Stomach (tissue), 9 donors: ENCODE data around the gene NPR2. TPM values are rescaled to one million over a fixed set of nuclear protein-coding genes. Genes with fewer than 3 reads are reported as not detected.

Experiments
- DNase-seq, 2 donors: peaks; one replicate each; pipeline versions ENCODE4 v3.0.0 to v3.0.0-alpha.2; 2013 to 2019
- H3K27ac ChIP-seq, 5 donors: fragments of 200-600 bp in 4 of 5; sonication (generic) in 4 of 5; one replicate each; pipeline ENCODE4 v1.5.1; 2013 to 2019; ENCODE audit warnings: mild to moderate bottlenecking in 1 of 5, moderate library complexity in 1 of 5
- H3K27me3 ChIP-seq, 3 donors: fragments of 200-600 bp; sonication (generic); one replicate each; pipeline ENCODE4 v1.5.1; 2017 to 2019; ENCODE audit warnings: mixed run types in 1 of 3
- H3K36me3 ChIP-seq, 4 donors: fragments of 200-600 bp; sonication (generic); 1 replicate in 3 of 4; 2 replicates in 1 of 4; pipeline ENCODE4 v1.5.1; 2016 to 2019
- H3K4me1 ChIP-seq, 4 donors: fragments of 200-600 bp; sonication (generic); one replicate each; pipeline ENCODE4 v1.5.1; 2016 to 2019
- H3K4me3 ChIP-seq, 4 donors: fragments of 200-600 bp; sonication (generic) in 3 of 4; one replicate each; pipeline ENCODE4 v1.5.1; 2016 to 2019; ENCODE audit warnings: mild to moderate bottlenecking in 1 of 4
- H3K9me3 ChIP-seq, 4 donors: fragments of 200-600 bp; sonication (generic); one replicate each; pipeline ENCODE4 v1.5.1; 2016 to 2019
- EP300 ChIP-seq: sonication (generic); formaldehyde crosslinking; IDR thresholded peaks from one replicate; pipeline ENCODE4 v1.6.1; 2017; ENCODE audit warnings: antibody characterized with exemption
- POLR2A ChIP-seq, 4 donors: fragments of 450-650 bp; IDR thresholded peaks; one replicate each; pipeline ENCODE4 v1.6.1; 2016; ENCODE audit warnings: antibody characterized with exemption in 4 of 4, control low read depth in 2 of 4, mild to moderate bottlenecking in 1 of 4, moderate library complexity in 1 of 4
- POLR2AphosphoS5 ChIP-seq, 3 donors: sonication (generic); formaldehyde crosslinking; IDR thresholded peaks; one replicate each; pipeline ENCODE4 v1.6.1; 2016; ENCODE audit warnings: antibody characterized with exemption in 3 of 3
- WGBS, 5 donors: extraction: QIAGEN DNeasy Blood & Tissue Kit in 3 of 5; methylation state at CpG; one replicate each; pipeline versions ENCODE4 v1.1.5 to v1.1.7; 2013 to 2018; 5-methylcytosine and 5-hydroxymethylcytosine counted together
- intact Hi-C: fragments of 100-400 bp; cut with DNase I; formaldehyde crosslinking; loops from one replicate; pipeline ENCODE4 v1.15.1; 2023; ENCODE audit warnings: low total_unique reads
- polyA plus RNA-seq, 3 donors: library from polyadenylated mRNA; stranded (reverse); fragments of 200-250 nt; gene quantifications; one replicate each; pipeline ENCODE4 v1.2.3, GENCODE V29; 2013
- total RNA-seq, 5 donors: library from RNA; depleted of rRNA; stranded (reverse); fragments of >200 nt; gene quantifications; one replicate each; pipeline versions ENCODE4 v1.1.0 to v1.2.3, GENCODE V29; 2014 to 2016
- TF ChIP-seq, protein P1 (sequence below), 7 experiments: fragments of 450-650 bp in 4 of 7; fragments of 200-600 bp in 3 of 7; sonication (generic) in 3 of 7; IDR thresholded peaks; one replicate each; pipeline ENCODE4 v1.5.1; 2016 to 2019; ENCODE audit warnings: antibody characterized with exemption in 7 of 7, control low read depth in 2 of 7, mild to moderate bottlenecking in 1 of 7
- donor health status: healthy with polysubstance abuse.
- donor health status: Bipolar disorder and iron deficiency.
- donor health status: healthy.

NPR2 gene
- total and polyA plus RNA-seq, 8 donors: 3.1 to 75.5 (median 9.7) TPM

DNA sequence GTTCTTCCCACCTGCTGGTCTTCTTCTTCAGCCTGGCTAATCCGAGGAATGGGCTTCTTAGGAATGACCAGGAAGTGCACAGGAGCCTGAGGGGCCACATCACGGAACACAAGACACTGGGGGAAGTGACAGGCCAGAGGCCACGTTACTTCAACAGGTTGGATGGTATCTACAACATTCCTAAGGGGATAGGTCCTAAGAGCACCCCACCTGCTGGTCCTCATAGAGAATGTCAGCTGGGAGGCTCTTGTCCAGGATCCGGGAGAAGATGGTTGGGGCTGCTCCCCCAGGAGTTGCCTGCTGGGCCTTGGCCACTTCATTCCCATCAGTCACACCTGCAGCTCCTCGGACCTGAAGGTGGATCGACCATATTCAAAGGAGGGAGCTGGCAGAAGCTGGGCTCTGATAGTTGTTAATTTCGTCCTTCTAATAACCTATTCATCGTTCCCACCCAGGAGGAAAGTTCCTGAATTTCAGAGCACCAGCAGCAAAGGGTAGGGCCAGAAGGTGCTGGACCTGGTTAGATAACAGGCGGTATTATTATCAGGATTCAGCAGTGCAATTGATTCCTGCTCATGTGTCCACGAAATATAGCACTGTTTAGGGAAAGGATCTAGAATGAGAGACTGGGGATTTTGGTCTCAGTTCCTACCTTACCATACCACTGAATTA is 22.2 kb downstream of the NPR2 start:
- Histone ChIP-seq H3K36me3 (peaks cover 6 to 20% (median 18%) of the 10 kb centered on the region in 4 donors), H3K27me3 (no peaks in the 10 kb centered on the region), H3K4me1 (peaks cover 24 to 41% (median 37%) of the 10 kb centered on the region in 4 donors), H3K9me3 (no peaks in the 10 kb centered on the region), H3K27ac (peak overlapping the region in 4 of 5 donors; percentile 97 to 99 (median 98)), H3K4me3 (peak overlapping the region; percentile 74 to 97 (median 85))
- peak in 1 of 2 donors; percentile 57 for DNase-seq
- 55 to 62% (median 59%) methylated on average over 10 of the region's 10 CpGs for WGBS, 5 donors
- no peak for TF ChIP-seq EP300
- TF ChIP-seq, protein P1, sequence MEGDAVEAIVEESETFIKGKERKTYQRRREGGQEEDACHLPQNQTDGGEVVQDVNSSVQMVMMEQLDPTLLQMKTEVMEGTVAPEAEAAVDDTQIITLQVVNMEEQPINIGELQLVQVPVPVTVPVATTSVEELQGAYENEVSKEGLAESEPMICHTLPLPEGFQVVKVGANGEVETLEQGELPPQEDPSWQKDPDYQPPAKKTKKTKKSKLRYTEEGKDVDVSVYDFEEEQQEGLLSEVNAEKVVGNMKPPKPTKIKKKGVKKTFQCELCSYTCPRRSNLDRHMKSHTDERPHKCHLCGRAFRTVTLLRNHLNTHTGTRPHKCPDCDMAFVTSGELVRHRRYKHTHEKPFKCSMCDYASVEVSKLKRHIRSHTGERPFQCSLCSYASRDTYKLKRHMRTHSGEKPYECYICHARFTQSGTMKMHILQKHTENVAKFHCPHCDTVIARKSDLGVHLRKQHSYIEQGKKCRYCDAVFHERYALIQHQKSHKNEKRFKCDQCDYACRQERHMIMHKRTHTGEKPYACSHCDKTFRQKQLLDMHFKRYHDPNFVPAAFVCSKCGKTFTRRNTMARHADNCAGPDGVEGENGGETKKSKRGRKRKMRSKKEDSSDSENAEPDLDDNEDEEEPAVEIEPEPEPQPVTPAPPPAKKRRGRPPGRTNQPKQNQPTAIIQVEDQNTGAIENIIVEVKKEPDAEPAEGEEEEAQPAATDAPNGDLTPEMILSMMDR (IDR thresholded peaks at IDR 0.05): peak in 1 of 7 experiments; percentile 17
- TF ChIP-seq POLR2AphosphoS5 (IDR thresholded peaks at IDR 0.05): no peak
- intact Hi-C loops: no loop called here

GRCh38 chr9:35814106-35814840 is 22.9 kb downstream of the NPR2 start:
- Histone ChIP-seq H3K9me3 (no peaks in the 10 kb centered on the region), H3K4me1 (peaks cover 24 to 41% (median 37%) of the 10 kb centered on the region in 4 donors), H3K27me3 (no peaks in the 10 kb centered on the region), H3K4me3 (peak overlapping the region; percentile 74 to 97 (median 85)), H3K36me3 (peaks cover 5 to 12% (median 11%) of the 10 kb centered on the region in 4 donors), H3K27ac (peak overlapping the region; percentile 97 to 99 (median 98))
- intact Hi-C loops: no loop called here
- DNase-seq: peak; percentile 74 to 87
- WGBS, 5 donors: 4 to 8% (median 5%) methylated on average over 18 to 29 of the region's 29 CpGs
- TF ChIP-seq POLR2A (IDR thresholded peaks at IDR 0.05): no peak
- no peak for TF ChIP-seq EP300
- TF ChIP-seq, protein P1 (IDR thresholded peaks at IDR 0.05): peak in 2 of 7 experiments; percentile 19 to 22
- TF ChIP-seq POLR2AphosphoS5 (IDR thresholded peaks at IDR 0.05): peak in 1 of 3 donors; percentile 16

DNA sequence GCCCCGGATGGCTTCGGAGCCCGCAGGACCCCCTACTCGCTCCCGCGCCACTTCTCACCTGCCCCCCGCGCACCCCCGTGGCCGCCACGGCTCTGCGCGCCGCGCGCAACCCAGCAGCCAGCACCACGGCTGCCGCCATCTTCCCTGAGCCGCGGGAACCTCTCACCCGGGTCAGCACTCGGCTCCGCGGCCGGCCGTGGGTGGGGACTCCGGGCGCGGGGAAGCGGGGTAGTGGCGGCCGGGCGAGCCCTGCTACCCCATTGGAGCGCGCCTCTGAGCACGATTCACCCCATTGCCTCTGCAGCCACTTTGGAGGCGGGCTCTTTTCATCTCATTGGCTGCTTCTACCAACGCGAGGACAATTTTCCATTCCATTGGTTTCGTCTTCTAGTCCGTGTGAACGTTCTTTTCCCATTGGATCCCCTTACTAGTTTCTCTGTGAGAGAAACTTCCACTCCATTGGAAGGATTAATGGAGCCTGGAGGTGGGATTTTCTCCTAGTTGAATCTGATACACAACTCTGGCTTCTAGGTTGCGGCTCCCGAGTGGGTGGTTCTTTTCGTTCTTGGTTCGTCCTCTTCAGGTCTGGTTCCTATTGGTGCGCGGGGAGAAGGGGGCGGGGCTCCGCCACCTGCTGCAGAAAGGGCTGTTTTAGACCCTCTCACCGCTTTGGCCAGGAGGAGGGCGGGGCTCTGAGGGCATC is 23.6 kb downstream of the NPR2 start, which contains the start of gene HINT2:
HINT2 (minus strand) TSS at position 202 of the 703 bp plus-strand sequence; CDS start at position 139, 63 bp downstream.
- intact Hi-C loops: no loop called here
- H3K4me3 ChIP-seq: peak within 1 kb of the TSS; percentile 74 to 97 (median 85)
- peak; percentile 97 to 99 for DNase-seq
- no peaks in the 10 kb centered on the region for H3K9me3 ChIP-seq
- peaks cover 0 to 5% (median 4%) of the 10 kb centered on the region in 4 donors for H3K36me3 ChIP-seq
- TF ChIP-seq POLR2AphosphoS5 (IDR thresholded peaks at IDR 0.05) (peak; percentile 68 to 96 (median 95)), POLR2A (IDR thresholded peaks at IDR 0.05) (peak in 1 of 4 donors; percentile 86), EP300 (no peak)
- H3K27ac ChIP-seq: peak within 1 kb of the TSS; percentile 97 to 99 (median 98)
- H3K4me1 ChIP-seq: peaks cover 24 to 41% (median 37%) of the 10 kb centered on the region in 4 donors
- WGBS, 5 donors: 0 to 1% (median 1%) methylated on average over 16 to 52 of the region's 52 CpGs
- H3K27me3 ChIP-seq: no peaks in the 10 kb centered on the region

DNA sequence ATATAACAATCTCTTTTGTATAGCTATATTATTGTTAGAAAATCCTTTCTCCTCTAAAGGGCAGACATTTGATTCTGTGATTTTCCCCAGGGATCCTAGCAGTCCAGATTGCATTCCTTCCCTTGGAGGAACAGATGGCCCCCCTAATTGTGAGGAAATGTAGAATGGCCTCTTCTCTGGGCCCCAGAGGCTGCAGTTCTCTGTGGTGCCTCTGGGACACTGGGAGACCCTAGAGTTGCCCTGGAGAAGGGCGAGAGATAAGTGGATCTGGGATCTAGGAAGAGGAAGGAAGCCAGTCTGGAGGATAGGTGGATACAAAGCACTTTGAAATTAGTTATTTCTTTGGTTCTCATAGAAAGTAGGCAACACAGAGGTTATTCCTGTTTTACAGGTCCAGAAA is 25.3 kb downstream of the NPR2 start:
- no peaks in the 10 kb centered on the region for H3K36me3 ChIP-seq
- intact Hi-C loops: no loop called here
- DNase-seq: no peak
- no peak for TF ChIP-seq POLR2A (IDR thresholded peaks at IDR 0.05)
- H3K4me3 ChIP-seq: no peak overlapping the region
- no peaks in the 10 kb centered on the region for H3K27me3 ChIP-seq
- H3K27ac ChIP-seq: no peak overlapping the region
- WGBS, 5 donors: 63 to 77% (median 70%) methylated on average over 1 of the region's 1 CpG
- peaks cover 15 to 28% (median 26%) of the 10 kb centered on the region in 4 donors for H3K4me1 ChIP-seq
- no peaks in the 10 kb centered on the region for H3K9me3 ChIP-seq

DNA sequence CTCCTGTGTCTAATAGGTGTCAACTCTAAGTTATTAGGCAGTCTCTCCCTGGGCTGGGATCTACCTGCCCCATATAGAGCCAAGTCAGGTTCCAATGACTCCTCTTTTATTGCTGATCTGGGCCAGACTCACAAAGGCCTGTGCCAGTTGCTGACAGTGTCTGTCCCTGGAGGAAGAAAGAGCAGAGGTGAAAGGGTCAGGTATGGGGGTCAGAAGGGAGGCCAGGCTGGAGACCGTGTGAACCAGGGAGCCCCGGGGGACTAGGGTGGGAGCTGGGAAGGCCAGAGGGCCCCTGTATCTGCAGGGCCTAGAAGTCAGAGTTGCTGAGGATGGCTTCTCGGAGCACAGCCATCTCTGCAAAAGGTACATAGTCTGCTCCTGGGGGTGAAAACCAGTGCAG is 26.9 kb downstream of the NPR2 start:
- intact Hi-C loops: no loop called here
- H3K9me3 ChIP-seq: no peaks in the 10 kb centered on the region
- no peak for DNase-seq
- H3K27ac ChIP-seq: no peak overlapping the region
- H3K4me1 ChIP-seq: peaks cover 11 to 13% (median 11%) of the 10 kb centered on the region in 4 donors
- WGBS, 5 donors: 72 to 94% (median 90%) methylated on average over 3 of the region's 3 CpGs
- no peak overlapping the region for H3K4me3 ChIP-seq
- no peaks in the 10 kb centered on the region for H3K36me3 ChIP-seq
- TF ChIP-seq, protein P1 (IDR thresholded peaks at IDR 0.05): no peak
- no peak for TF ChIP-seq POLR2AphosphoS5 (IDR thresholded peaks at IDR 0.05)
- H3K27me3 ChIP-seq: no peaks in the 10 kb centered on the region
